GM12872 (cell line): Measurements from ENCODE around the gene SLX9.

Source experiments
- CTCF ChIP-seq: IDR thresholded peaks from 3 replicates; pipeline ENCODE4 v1.5.1; 2011; ENCODE audit warnings: low read depth, mild to moderate bottlenecking, low read length, moderate library complexity; ENCODE audit not compliant: insufficient read depth

The SLX9 gene

DNA sequence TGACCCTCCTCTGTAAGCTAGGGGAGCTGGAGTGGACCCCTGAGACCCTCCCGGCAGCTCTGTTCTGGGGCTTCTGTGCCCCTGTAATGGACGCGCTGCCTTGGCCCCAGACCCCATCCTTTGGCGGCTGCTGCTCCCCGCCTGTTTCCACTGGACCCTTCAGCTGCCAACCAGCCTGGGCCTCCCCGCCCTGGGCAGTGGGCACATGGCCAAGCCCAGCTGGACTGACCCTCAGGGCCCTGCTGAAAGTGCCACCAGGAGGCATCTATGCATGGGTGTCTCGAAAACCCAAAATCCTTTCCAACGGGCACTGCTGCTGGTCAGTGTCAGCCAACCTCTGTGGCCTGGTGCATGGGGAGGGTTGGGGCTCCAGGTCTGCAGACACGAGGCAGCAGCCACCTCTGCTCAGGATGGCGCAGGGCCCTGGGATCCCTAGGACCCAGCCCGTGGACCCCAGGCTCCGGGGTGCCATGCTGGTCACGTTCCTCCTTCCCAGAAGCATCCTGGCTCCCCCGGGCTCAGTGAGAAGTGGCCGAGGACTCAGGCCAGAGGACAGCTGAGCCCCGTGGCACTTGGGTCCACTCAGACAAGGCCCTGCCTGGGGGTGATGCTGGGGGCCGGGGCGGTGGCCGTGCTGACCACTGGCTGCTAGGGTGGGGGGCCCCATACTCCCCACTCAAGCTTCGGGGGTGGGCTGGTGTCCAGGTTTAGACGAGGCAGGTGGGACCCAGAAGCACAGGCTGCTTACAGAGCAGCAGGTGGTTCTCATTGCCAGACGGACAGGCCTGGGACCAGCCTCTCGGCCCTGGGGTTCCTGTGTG lies 46.9 kb downstream of the SLX9 start:
- no peak for TF ChIP-seq CTCF

DNA sequence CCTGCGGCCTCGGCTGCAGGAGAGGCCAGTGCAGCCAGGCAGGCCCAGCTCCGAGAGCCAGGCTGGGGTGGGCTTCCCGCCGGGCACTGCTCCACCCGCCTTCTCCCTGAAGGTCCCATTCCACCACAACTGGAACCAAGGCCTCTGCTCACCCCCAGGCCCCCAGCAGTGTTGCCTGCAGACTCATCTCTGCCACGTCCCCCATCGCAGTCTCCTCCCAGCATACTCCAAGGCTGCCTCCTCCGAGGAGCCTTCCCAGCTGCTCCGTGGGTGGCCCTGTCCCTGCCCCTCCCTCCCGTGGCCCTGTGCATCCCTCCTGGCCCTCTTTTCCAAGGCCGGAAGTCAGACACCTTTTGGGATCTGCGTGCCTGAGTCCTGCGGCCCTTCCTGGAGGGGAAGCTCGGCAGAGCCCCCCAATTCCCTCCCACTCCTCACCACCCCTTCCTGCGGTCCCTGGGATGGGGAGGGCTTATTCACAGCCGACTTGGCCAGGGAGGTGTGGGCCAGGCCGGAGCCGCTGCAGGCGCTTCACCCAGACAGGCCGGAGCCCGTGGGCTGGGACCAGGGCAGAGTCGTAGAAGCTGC lies 47.6 kb downstream of the SLX9 start:
- TF ChIP-seq CTCF, result no peak

DNA sequence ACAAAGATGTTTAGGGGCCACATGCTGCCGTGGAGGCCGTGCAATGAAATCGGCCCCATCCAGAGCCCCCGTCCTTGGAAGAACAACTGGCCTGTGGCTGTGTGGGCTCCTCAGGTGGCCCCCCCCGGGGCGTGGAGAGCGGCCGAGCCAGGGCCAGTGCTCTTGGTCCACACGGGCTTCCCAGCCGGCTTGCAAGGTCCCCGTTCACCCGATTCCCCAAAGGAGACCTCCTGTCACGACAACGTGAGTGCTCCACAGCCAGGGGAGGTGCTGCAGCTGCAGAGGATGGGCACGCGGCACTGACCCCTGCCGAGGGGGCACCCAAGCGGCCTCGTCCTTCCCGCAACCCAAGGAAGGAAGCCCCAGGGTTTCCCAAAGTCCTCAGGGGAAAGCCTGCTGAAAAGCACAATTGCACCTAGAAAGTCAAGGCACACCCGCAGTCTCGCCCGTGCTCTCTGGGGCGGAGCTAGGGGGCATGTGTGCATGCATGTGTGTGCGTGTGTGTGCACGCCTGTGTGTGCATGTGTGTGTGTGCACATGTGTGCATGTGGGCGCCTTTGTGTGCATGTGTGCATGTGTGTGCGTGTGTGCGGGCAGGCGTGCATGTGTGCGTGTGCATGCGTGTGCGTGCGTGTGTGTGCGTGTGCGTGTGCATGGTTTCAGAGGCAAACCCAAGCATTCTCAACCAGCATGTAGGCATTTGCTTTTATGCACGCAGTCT lies 48.2 kb downstream of the SLX9 start:
- TF ChIP-seq CTCF, result no peak

DNA sequence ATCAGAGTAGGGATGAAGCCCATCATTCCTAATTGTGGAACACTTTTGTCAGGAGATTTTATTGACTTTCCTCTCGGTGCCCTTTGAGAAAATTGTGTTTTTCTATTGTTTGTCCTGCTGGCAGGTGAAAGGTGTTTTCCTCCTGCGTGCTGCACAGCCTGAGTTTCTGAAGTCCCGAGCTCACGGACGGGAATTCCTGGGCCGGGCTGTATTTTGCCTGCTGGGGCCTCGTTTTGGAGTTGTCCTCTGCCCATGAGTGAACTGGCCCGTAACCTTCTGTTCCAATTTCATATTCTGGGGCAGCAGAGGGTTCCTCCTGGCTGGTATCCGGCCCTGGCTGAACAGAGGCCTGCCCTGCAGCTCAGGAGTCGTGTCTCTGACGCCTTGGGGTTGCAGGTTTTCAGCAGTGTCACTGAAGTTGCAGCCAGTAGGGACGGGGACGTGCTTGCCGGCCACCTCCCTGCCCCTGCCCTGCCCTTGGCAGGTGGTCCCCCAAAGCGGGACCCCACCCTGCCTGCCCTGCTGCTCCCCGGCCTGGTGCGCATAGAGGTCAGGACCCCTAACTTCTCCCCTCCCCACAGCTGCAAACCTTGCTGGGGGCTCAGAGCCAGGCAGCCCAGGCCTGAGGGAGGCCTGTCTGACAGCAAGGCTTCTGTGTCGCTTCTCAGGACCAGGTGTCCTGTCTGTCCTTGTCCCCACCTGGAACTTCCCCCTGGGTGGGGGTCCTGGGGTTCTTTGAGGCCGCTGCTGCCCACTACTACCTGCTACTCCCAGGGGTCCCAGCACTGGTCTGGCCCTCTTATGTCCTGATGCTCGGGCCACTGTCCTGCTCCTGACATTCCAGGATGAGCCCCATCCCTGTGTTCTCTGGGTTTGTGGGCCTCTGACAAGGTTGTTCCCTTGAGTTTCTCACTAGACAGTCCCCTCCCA lies 49.0 kb downstream of the SLX9 start:
- no peak for TF ChIP-seq CTCF

- TF ChIP-seq CTCF, result no peak
Measured at GRCh38 chr21:44989537-44989886, 49.7 kb downstream of the SLX9 start.

- TF ChIP-seq CTCF, result no peak
Measured at GRCh38 chr21:44989943-44990780, 50.3 kb downstream of the SLX9 start.
